Smooth muscle cell (in vitro differentiated cells): Measurements from ENCODE around the gene CD164L2. TPM values are rescaled to one million over a fixed set of nuclear protein-coding genes. Genes with fewer than 3 reads are reported as not detected.

Experiments used
- DNase-seq: peaks from one replicate; lab custom pipeline; 2025; ENCODE audit not compliant: unreplicated experiment; lab: John Stamatoyannopoulos, UW
- H2AFZ ChIP-seq: fragments of 200-600 bp; sonication (generic); 2 replicates; pipeline ENCODE4 v1.6.0; 2016; ENCODE audit warnings: antibody characterized with exemption, low read depth, mild to moderate bottlenecking
- H3F3A ChIP-seq: fragments of 200-600 bp; sonication (generic); 2 replicates; pipeline ENCODE4 v1.6.0; 2017; ENCODE audit warnings: antibody characterized with exemption, low read depth
- H3K27ac ChIP-seq: fragments of 200-600 bp; sonication (generic); 2 replicates; pipeline ENCODE4 v1.5.1; 2016; ENCODE audit warnings: low read depth, mild to moderate bottlenecking
- H3K27me3 ChIP-seq: fragments of 200-600 bp; sonication (generic); 2 replicates; pipeline ENCODE4 v1.6.1; 2016; ENCODE audit warnings: low read depth, mild to moderate bottlenecking
- H3K36me3 ChIP-seq: fragments of 200-600 bp; sonication (generic); 2 replicates; pipeline ENCODE4 v1.5.1; 2016; ENCODE audit warnings: low read depth
- H3K4me1 ChIP-seq: fragments of 200-600 bp; sonication (generic); 2 replicates; pipeline ENCODE4 v1.5.1; 2016; ENCODE audit warnings: low read depth
- H3K4me2 ChIP-seq: fragments of 200-600 bp; sonication (generic); 2 replicates; pipeline ENCODE4 v1.6.0; 2016; ENCODE audit warnings: mild to moderate bottlenecking
- H3K4me3 ChIP-seq: fragments of 200-600 bp; sonication (generic); 2 replicates; pipeline ENCODE4 v1.5.1; 2016; ENCODE audit warnings: mild to moderate bottlenecking
- H3K79me2 ChIP-seq: fragments of 200-600 bp; sonication (generic); 2 replicates; pipeline ENCODE4 v1.6.0; 2016; ENCODE audit warnings: low read depth, mild to moderate bottlenecking
- H3K9ac ChIP-seq: fragments of 200-600 bp; sonication (generic); 2 replicates; pipeline ENCODE4 v1.6.0; 2016; ENCODE audit warnings: low read depth
- H3K9me3 ChIP-seq: fragments of 200-600 bp; sonication (generic); replicated peaks from 2 replicates; pipeline ENCODE4 v1.5.1; 2016; ENCODE audit warnings: low read depth
- H4K20me1 ChIP-seq: fragments of 200-600 bp; sonication (generic); 2 replicates; pipeline ENCODE4 v1.6.0; 2016; ENCODE audit warnings: low read depth
- CTCF ChIP-seq: fragments of 200-600 bp; sonication (generic); IDR thresholded peaks from 2 replicates; pipeline ENCODE4 v1.5.1; 2017; ENCODE audit warnings: borderline replicate concordance, mild to moderate bottlenecking, antibody characterized with exemption; ENCODE audit not compliant: insufficient read depth, poor library complexity, severe bottlenecking
- WGBS: methylation state at CpG from one replicate; pipeline ENCODE4 v1.1.7; 2016; ENCODE audit warnings: low lambda C conversion rate; 5-methylcytosine and 5-hydroxymethylcytosine counted together
- polyA plus RNA-seq: library from polyadenylated mRNA; unstranded; fragments of >200 nt; fragmentation: Nextera tagmentation; extraction: Ambion mirVana; gene quantifications from 2 replicates; pipeline ENCODE4 v1.2.1, GENCODE V29; 2016
- total RNA-seq: library from RNA; depleted of rRNA; stranded (reverse); fragments of >200 nt; gene quantifications from 2 replicates; pipeline ENCODE4 v1.2.3, GENCODE V29; 2014

Gene CD164L2
- total and polyA plus RNA-seq, 2 experiments from 2014 or later, result 0.31 to 0.45 TPM

- no peak overlapping the region for H3K4me2 ChIP-seq
- peaks cover 36% of the 10 kb centered on the region for H3K4me1 ChIP-seq
- H4K20me1 ChIP-seq, result no peaks in the 10 kb centered on the region
- 44% methylated on average over 24 of the region's 24 CpGs for WGBS
- H3K9me3 ChIP-seq, result no peaks in the 10 kb centered on the region
- H3F3A ChIP-seq, result peaks cover 8% of the 10 kb centered on the region
- no peaks in the 10 kb centered on the region for H3K27me3 ChIP-seq
- no peaks in the 10 kb centered on the region for H3K36me3 ChIP-seq
- H3K79me2 ChIP-seq, result no peaks in the 10 kb centered on the region
- no peak overlapping the region for H3K9ac ChIP-seq
- no peak for DNase-seq
- peak; percentile 16 for TF ChIP-seq CTCF
- peak overlapping the region; percentile 18 for H3K27ac ChIP-seq
- no peak overlapping the region for H2AFZ ChIP-seq
- no peak overlapping the region for H3K4me3 ChIP-seq
Observed at GRCh38 chr1:27403065-27403726, 20.1 kb upstream of the CD164L2 start.

- no peak overlapping the region for H2AFZ ChIP-seq
- H3K27ac ChIP-seq, result peak overlapping the region; percentile 18
- H3K4me3 ChIP-seq, result no peak overlapping the region
- WGBS, result 59% methylated on average over 8 of the region's 8 CpGs
- H3K36me3 ChIP-seq, result no peaks in the 10 kb centered on the region
- no peak overlapping the region for H3K9ac ChIP-seq
- DNase-seq, result no peak
- H3K9me3 ChIP-seq, result no peaks in the 10 kb centered on the region
- H3K79me2 ChIP-seq, result no peaks in the 10 kb centered on the region
- H3K27me3 ChIP-seq, result no peaks in the 10 kb centered on the region
- peaks cover 8% of the 10 kb centered on the region for H3F3A ChIP-seq
- H3K4me2 ChIP-seq, result no peak overlapping the region
- peaks cover 36% of the 10 kb centered on the region for H3K4me1 ChIP-seq
- peak; percentile 42 for TF ChIP-seq CTCF
- no peaks in the 10 kb centered on the region for H4K20me1 ChIP-seq
Observed at GRCh38 chr1:27402349-27402754, 19.2 kb upstream of the CD164L2 start.

DNA sequence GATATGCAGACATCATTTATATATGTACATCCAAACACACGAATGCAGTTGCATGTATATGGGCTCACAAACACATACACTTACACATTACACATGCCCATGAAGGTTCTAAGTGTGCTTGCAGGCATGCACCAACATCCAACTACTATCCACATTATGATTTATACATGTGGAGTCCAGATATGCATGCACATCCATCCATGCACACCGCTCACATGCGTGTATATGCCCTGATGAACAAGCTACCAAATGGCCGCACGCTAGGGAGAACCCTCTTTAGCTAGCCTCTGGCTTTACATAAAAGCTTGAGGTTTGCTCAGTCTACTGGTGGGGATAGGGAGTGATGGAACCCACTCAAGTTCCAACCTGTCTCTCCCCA is 17.8 kb upstream of the CD164L2 start:
- H2AFZ ChIP-seq, result no peak overlapping the region
- TF ChIP-seq CTCF, result no peak
- peaks cover 5% of the 10 kb centered on the region for H3F3A ChIP-seq
- H3K36me3 ChIP-seq, result no peaks in the 10 kb centered on the region
- H3K4me1 ChIP-seq, result peaks cover 23% of the 10 kb centered on the region
- no peak overlapping the region for H3K27ac ChIP-seq
- 96% methylated on average over 5 of the region's 5 CpGs for WGBS
- H3K79me2 ChIP-seq, result no peaks in the 10 kb centered on the region
- no peak for DNase-seq
- no peak overlapping the region for H3K9ac ChIP-seq
- H3K27me3 ChIP-seq, result no peaks in the 10 kb centered on the region
- no peak overlapping the region for H3K4me3 ChIP-seq
- no peak overlapping the region for H3K4me2 ChIP-seq
- H3K9me3 ChIP-seq, result no peaks in the 10 kb centered on the region
- H4K20me1 ChIP-seq, result no peaks in the 10 kb centered on the region
